Body of pancreas (tissue), 4 donors: ENCODE results near the gene LNPK.

Experiments used
- CTCF ChIP-seq, 7 experiments: fragments of 450-650 bp in 4 of 7; fragments of 200-600 bp in 3 of 7; sonication (generic) in 3 of 7; IDR thresholded peaks; one replicate each; pipeline ENCODE4 v1.5.1; 2016 to 2019; ENCODE audit warnings: antibody characterized with exemption in 7 of 7
- POLR2A ChIP-seq, 3 donors: fragments of 450-650 bp; IDR thresholded peaks; one replicate each; pipeline ENCODE4 v1.6.1; 2016; ENCODE audit warnings: antibody characterized with exemption in 3 of 3, mild to moderate bottlenecking in 2 of 3

GRCh38 chr2:175948191-175948590 lies 53.9 kb downstream of the LNPK start:
- TF ChIP-seq CTCF (IDR thresholded peaks at IDR 0.05), result no peak
- TF ChIP-seq POLR2A (IDR thresholded peaks at IDR 0.05), result no peak
